H54 (cell line): Measurements from ENCODE around the gene FCRLA.
"Not testable (repeated sequence)": the region's sequence is repeated elsewhere in the genome, so short reads cannot be mapped to it uniquely, and the experiment has no call there.

Experiments
- DNase-seq: peaks from one replicate; pipeline ENCODE4 v3.0.0; 2011; ENCODE audit warnings: low spot score, mixed read lengths; ENCODE audit not compliant: insufficient read length
- FAIRE-seq: peaks from 3 replicates; lab custom pipeline; 2011; peaks lifted over from hg19 to GRCh38; lab: Jason Lieb, UNC
- POLR2A ChIP-seq: IDR thresholded peaks from 2 replicates; pipeline ENCODE4 v1.6.1; 2011; ENCODE audit warnings: low read depth, mild to moderate bottlenecking, low read length

Gene FCRLA, protein sequence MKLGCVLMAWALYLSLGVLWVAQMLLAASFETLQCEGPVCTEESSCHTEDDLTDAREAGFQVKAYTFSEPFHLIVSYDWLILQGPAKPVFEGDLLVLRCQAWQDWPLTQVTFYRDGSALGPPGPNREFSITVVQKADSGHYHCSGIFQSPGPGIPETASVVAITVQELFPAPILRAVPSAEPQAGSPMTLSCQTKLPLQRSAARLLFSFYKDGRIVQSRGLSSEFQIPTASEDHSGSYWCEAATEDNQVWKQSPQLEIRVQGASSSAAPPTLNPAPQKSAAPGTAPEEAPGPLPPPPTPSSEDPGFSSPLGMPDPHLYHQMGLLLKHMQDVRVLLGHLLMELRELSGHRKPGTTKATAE

GRCh38 chr1:161706482-161707347, at the start of gene FCRLA:
Gene FCRLA (plus strand): TSS chr1:161707229. CDS start chr1:161707265, 36 bp downstream.
- DNase-seq (peak; percentile 17), FAIRE-seq (no peak)
- TF ChIP-seq POLR2A, result no peak

- not testable (repeated sequence) for DNase-seq, FAIRE-seq
Observed at GRCh38 chr1:161658524-161658923, 48.5 kb upstream of the FCRLA start.

DNA sequence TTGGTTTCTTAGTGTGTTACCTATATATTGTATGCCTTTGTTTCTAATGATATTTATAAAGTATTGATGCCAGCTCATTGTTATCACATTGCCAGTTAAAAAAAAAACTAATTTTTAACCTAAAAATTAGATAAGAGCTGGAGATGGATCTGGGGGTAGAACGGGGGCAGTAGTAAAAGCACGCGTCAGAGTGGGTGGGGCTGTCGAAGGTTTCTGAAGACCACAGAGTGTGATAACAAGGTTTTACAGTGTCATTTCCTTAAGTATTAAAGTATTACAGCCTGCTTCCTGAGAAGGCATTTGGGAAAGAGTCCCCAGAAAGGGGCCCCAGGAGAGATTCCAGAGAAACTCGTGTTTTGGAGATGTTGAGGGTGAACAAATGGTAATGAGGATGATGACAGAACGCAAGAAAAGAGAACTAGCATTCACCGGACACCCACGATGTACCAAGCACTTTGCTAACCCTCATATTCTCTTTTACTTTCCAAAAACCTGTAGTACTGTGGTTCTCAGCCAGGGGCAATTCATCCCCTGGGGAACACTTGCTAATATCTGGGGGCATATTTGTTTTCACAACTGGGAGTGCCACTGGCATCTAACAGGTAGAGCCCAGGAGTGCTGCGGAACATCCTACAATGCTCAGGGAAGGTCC, 45.2 kb upstream of the FCRLA start:
- not testable (repeated sequence) for FAIRE-seq, DNase-seq

- not testable (repeated sequence) for FAIRE-seq, DNase-seq
Observed at GRCh38 chr1:161662684-161663339, 44.2 kb upstream of the FCRLA start, which contains the start of gene FCGR2B. Gene FCGR2B (plus strand): TSS chr1:161663143. CDS start chr1:161663242, 99 bp downstream.

DNA sequence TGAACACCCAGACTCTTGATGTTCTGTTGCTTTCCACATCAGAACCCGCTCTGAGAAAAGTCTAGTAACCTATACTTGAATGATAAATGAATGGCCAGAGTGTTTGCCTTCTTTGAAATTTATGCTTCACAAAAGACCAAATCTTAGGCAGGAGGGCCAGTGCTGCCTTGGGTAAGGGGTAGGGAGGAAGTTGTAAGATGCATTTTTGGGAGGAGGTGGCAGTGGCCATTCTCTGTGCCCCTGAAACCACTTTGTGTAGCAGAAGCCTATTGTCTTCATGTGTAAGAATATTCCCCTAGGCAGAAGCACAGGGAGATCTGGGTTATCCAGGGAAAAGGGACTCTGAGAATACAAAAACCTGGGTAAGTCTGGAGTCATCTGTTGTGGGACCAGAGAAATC, 43.5 kb upstream of the FCRLA start:
- not testable (repeated sequence) for DNase-seq, FAIRE-seq

DNA sequence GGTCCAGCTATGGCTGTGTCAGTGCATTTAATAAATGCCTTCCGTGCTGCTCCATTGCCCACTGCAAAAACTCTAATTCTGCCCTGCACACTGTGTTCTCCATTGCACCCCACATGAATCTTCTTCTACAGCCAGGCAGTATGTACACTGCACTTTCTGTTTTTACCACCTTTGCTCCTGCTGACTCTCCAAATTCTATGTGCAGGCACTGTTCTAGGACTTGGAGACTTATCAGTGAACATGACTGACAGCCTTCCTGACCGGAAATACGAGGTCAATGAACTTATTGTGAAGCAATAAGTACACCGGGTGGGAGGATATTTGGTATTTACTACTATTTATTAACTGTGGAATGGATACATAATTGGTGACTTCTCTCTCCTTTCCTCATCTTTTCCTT, 42.3 kb upstream of the FCRLA start:
- FAIRE-seq, DNase-seq: not testable (repeated sequence)

DNA sequence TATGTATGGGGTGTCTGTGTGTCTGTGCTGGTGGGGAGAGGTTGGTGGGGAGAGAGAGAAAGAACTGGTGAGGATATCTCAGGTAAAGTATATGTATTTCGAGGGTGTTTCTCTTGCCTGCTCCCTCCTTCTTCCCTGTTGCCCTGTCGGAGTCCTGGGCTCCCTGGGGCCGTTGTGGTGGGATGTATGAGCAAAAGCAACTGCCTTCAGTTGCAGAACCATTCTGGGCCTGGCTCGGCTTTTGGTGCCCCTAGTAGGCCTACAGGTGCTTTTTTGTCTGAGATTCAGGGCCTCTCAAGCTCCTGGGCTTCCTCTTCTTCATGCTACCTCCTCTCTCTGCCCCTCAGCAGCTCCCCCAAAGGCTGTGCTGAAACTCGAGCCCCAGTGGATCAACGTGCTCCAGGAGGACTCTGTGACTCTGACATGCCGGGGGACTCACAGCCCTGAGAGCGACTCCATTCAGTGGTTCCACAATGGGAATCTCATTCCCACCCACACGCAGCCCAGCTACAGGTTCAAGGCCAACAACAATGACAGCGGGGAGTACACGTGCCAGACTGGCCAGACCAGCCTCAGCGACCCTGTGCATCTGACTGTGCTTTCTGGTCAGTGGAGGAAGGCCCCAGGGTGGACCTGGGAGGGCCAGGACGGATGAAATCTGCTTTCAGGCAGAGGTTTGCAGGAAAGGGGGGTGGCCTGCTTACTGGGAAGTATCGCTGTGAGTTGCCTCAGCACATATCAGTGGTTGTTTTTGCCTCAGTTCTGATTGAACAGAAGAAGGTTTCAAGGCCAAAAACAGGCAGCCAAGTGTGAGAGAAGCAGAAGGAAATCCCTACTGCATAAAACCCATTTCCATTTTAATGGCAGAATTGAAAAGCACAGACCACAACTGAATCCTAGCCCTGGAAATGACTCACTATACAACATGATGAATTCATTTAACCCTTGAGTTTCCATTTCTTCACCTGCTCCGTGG, 35.7 kb upstream of the FCRLA start:
- FAIRE-seq, DNase-seq: not testable (repeated sequence)

GRCh38 chr1:161673437-161673836, 33.6 kb upstream of the FCRLA start:
- DNase-seq, FAIRE-seq: not testable (repeated sequence)

DNA sequence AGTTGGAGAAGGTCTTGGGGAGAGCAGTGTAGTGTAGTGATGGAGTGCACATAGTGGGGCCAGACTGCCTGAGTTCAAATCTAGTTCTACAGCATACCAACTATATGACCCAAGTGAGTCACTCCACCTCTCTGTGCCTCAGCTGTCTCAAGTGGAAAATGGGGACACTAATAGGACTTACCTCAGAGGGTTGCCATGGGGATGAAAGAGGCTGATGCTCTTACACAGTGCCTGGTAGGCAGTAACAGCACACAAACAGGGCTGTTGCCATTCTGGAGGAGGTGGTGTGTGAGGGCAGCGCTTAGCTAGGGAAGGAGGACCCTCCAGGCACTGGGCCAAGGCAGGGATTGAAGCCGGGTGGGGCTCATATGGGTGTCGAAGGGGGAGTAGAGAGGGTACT, 32.6 kb upstream of the FCRLA start:
- not testable (repeated sequence) for DNase-seq, FAIRE-seq

- not testable (repeated sequence) for FAIRE-seq
Observed at GRCh38 chr1:161674908-161675307, 32.1 kb upstream of the FCRLA start.

DNA sequence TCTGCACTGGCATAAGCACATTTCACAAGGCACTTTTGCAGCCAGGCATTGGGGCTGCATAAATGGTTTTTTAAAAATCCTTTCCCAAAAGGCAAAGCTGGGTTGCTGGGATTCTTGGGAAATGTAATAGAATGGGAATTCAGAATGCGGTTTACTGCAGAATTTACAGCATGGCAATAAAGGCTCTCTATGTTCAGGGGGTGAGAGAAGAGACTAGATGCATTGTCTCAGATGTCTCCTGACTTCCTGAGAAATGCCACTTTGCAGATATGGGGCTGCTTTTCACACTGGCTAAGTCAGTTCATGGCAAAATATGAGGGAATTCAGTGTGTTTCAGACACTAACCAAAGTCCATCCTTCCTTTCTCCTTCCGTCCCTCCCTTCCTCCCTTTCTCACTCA, 30.6 kb upstream of the FCRLA start:
- TF ChIP-seq POLR2A, result no peak
- DNase-seq (no peak), FAIRE-seq (no peak)

More at GRCh38 chr1:161674908-161675307, 32.1 kb upstream of the FCRLA start:
- not testable (repeated sequence) for DNase-seq

- FAIRE-seq (no peak), DNase-seq (no peak)
- TF ChIP-seq POLR2A, result no peak
Observed at GRCh38 chr1:161676958-161677689, 29.9 kb upstream of the FCRLA start.
